Hematopoietic multipotent progenitor cell treated with erythropoietin and hydrocortisone succinate and interleukin-3 and kit ligand, for 4 days (in vitro differentiated cells): ENCODE results near the gene MYH6.
A peak's percentile ranks its signal among the peaks of the same experiment; 100 is the strongest.
"Not testable (repeated sequence)": the region's sequence is repeated elsewhere in the genome, so short reads cannot be mapped to it uniquely, and the experiment has no call there.

Source experiments
- DNase-seq: peaks from one replicate; pipeline ENCODE4 v3.0.0-alpha.2; 2015

Gene MYH6

DNA sequence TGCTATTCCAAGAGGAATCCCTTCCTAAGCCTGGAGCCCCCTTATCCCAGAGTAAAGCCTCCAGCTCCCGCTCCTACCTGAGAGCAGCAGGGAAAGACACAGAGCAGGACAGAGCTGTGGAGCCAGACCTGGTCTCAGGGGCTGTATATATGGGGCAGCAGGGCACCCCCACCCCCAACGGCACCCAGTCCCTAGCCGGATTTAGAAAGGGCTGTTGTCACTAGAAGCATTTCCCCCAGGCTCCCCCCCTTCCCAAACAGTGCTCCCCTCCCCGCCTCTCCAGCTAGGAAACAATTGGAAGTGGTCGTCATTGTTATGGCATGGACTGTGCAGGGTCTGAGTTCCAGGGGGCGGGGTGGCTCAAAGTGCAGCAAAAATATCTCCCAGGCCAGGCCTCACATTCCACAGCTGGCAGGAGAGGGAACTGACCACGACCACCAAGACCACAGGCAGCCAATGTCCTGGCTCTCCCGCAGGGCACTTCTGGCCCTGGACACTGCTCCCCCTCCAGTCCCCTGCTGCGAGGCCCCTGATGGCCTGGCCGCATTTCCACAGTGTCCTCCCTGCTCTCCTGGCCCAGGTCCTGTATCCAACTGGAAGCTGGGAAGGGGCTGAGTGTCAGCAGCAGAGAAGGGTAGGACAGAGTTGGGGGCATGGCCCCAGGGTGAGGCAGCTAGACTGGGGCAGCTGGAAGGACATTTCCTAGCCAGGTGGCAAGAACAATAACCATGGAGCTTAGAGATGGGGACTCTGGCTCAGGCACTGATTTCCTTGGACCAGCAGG is 27.7 kb upstream of the MYH6 start, which contains the start of gene MYH7:
Gene MYH7 (minus strand): TSS at position 118 of the 784 bp plus-strand sequence. CDS start 1,928 bp downstream, outside the sequence.
- no peak for DNase-seq

DNA sequence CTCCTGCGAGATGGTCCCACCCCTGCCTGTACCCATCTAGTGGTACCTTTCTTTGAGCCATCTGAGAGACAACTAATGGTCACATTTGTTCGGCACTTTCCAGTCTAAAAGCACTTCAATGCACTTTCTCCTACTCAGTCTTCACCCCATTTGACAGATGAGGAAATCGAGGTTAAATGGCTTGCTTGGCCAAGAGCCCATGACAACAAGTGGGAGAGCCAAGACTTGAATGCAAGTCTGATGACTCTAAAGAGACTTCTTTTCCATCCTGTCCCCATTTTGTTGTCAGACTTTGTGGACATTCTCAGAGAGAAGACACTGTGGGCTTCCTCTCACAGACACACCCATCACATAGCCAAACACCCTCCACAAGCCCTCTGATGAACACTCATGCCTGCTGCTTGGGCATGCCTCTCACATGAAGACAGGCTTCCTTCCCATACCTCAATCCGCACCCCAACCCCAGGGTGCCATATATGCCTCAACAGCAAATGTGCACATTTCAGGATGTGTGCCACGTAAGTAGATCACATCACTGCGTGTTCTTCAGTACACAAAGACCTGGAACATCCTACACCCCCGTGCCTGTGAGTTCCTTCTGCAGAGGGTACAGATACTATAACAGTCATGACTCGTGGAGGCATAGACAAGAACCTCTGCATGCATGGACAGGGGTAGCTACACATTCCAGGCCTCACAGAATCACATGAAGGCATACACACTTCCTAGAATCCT is 26.6 kb upstream of the MYH6 start:
- no peak for DNase-seq

DNA sequence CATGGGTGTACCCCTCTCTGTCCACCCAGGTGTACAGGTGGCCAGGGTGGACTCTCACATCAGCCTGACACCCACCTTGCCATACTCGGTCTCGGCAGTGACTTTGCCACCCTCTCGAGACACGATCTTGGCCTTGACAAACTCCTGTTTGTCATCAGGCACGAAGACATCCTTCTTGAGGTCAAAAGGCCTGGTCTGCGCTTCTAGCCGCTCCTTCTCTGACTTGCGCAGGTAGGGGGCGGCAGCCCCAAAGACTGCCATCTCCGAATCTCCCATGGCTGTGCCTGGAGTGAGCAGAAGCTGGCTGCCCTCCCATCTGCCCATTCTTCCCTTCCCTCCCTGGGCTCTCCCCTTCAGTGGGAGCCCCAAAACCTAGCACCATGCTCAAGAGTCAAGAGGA is 25.4 kb upstream of the MYH6 start:
- DNase-seq = no peak

DNA sequence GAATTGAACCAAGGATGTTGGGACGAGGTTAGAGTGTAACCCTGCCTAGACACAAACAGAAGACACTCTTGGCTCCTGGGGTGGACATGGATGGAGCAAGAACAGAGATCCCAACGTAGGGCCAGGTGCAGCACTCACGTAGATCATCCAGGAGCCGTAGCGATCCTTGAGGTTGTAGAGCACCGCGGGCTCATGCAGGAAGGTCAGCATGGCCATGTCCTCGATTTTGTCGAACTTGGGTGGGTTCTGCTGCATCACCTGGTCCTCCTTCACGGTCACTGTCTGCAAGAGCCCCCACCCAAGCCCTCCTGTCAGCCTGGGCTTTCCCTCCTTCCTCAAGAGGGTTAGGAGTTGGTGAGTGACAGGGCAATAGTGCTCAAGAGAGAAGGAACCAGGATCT is 24.9 kb upstream of the MYH6 start:
- no peak for DNase-seq

DNA sequence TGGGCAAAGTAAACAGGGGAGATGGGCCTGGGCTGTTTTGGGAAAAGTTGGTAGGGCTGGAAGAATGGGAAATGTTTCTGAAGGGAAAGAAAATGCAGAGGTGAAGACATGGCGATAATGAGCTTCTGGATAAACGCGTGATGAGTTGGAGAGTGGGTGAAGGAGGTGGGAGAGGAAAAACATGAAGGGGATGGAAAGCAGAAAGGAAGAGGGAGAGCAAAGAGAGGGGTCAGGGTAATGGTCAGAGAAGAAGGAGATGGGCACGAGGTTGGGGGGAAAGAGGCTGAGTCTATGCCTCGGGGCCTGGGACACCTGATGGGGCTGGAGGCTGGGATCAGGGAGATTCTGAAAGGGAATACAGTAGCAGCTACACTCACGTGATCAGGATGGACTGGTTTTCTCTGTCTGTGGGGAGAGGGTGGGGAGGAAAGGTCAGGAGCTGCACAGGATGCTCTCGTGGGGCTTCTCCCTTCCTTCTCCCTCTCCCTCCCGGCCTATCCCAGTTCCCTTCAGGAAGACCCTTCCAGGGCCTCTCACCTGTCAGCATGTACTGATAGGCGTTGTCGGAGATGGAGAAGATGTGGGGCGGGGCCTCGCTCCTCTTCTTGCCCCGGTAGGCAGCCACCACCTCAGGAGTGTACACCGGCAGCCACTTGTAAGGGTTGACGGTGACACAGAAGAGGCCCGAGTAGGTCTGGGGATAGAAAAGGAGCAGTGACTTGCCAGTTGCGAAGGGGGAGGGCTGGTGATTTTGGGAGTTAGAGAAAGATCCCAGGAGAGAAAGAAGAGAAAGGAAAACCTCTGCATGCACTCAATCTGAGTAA is 24.2 kb upstream of the MYH6 start:
- no peak for DNase-seq

DNA sequence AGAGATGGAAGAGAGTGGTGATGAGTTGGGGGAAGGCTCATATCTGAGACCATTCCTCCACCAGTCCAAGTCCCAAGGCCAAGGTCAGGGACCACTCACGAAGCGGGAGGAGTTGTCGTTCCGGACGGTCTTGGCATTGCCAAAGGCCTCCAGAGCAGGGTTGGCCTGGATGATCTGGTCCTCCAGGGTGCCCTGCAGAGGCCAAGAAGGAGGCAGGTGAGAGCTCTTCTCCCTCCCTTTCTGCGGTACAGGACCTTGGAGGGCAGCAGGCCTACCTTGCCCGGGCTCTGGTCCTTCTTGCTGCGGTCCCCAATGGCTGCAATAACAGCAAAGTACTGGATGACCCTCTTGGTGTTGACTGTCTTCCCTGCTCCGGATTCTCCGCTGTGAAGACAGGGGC is 23.4 kb upstream of the MYH6 start:
- no peak for DNase-seq

DNA sequence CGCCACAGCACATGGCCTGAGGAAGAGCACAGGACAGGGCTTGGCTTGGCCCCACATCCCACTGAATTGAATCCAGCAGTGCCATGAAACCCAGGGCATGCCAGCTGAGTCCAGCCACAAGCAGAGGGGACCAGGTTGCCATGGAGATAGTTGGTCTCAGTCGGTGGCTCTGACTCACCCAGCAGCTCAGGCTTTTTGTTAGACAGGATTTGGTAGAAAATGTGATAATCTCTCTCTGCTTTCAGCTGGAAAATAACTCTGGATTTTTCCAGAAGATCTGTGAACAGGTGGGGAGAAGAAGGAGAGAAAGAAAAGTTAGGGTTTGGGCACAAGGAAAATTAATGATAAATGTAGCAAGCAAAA is 22.6 kb upstream of the MYH6 start:
- peak; percentile 42 for DNase-seq

DNA sequence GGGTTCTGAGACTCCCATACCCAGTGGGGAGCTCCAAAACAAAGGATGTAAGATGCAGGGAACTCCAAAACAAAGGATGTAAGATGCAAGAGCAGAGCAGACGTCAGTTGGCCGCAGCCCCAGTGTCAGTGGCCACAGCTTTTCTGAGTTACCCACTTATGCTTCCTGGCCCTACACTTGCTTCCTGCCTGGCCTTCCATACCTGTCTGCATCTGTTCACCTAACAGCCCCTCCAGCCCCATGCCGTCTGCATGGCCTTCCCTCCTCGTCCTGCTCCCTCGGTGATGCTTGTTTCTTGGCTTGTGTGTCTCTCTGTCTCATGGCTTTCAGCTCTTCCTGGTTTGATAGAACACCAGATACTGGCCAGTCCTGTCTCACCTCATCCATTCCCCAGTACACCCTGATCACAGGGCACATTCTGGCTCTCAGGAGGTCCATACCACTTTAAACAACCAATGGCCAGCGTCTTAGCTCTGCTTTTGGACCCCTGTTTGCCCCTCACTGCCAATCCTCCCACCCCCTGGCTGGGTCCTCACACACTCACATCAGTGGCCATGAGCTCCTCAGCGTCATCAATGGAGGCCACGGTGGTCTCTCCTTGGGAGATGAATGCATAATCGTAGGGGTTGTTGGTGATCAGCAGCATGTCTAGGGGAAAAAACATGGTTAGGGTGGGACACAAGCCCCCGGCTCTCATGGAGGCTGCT is 22.1 kb upstream of the MYH6 start:
- DNase-seq = no peak

DNA sequence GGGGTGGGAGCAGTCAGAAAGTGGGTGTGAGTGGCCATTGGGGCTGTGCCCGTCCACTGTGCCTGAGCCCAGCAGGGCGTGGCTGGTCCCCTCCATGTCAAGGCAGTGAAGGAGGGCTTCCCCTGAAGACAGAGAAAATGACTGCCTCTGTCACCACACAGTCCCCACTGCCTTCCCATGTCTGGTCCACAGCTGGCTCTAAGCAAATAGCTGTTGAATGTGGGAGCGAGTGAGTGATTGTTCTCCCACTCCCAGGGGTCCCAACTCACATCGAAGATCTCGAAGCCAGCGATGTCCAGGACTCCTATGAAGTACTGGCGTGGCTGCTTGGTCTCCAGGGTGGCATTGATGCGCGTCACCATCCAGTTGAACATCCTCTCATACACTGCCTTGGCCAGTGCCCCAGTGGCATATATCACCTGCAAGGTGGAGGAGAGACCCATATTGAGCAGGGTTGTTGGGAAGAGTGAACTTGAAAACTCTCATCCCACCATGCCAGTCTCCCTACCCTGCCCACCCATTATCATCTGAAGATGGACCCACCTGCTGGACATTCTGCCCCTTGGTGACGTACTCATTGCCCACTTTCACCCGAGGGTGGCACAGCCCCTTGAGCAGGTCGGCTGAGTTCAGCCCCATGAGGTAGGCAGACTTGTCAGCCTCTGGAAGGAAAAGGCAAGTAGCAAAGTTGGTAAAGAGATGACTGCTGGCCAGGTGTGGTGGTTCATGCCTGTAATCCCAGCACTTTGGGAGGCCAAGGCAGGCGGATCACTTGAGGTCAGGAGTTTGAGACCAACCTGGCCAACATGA is 20.8 kb upstream of the MYH6 start:
- DNase-seq = no peak

DNA sequence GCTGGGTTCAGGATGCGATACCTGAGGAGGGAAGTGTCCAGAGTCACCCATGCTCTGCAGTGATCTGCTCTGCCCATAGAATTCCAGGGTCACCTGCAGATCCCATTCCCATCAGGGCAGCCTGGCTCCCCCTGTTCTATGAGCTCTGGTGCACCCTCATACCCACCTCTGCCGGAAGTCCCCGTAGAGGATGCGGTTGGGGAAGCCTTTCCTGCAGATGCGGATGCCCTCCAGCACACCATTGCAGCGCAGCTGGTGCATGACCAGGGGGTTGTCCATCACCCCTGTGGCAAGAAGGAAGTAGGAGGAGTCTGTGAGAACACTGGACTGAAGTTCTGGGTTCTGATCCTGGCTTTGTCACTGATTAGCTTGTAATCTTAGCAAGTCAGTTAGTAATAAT is 17.7 kb upstream of the MYH6 start:
- not testable (repeated sequence) for DNase-seq

DNA sequence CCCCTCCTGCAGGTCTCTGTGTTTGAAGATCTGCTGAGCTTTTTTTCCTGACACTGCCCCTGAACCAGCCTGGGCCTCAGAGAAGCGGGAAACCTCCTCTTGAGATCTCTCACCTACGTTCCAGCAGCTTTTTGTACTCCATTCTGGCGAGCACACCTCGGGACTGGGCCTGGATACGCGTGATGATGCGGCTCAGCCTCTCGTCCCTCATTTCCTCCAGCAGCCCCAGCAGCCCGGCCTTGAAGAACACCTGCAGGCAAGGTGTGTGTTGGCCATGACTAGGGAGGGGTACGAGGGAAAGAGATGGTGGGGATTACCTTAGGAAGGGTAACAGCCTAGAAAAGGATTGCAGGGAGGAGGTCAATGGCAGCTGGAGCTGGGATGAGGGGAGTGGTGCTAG is 17.1 kb upstream of the MYH6 start:
- DNase-seq = no peak

DNA sequence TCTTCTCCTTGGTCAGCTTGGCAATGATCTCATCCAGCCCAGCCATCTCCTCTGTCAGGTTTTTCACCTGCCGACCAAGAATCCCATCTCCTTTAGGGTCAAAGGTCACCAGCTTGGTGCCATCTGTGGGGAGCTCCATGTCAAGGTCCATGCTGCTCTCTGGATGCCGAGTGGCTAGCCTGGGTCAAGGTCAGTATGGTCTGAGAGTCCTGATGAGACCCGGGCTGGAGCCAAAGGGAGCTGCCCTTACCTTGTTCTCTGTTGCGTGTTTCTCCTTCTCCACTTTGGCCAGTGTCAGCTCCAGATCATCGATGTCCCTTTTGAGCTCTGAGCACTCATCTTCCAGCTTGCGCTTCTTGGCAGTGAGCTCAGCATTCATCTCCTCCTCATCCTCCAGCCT is 15.6 kb upstream of the MYH6 start:
- DNase-seq = no peak

DNA sequence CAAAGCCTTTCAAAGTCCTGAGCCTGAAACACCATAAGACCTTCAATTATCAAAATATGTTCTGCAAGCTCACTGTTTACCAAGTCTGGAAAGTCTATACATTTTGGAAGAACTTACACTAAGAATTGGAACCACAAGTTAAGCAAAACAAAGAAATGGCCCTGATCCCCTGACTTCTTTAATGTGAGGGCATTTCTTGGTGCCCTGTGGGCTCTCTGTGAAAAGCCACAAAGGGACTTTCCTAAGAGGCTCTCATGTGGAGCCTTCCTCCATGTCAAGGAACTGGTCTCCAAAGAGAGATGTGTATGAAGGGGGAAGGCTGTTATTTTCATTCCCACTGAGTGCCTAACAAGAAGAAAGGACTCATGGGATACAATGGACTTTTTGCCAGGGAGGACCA is 13.5 kb upstream of the MYH6 start:
- DNase-seq = no peak

DNA sequence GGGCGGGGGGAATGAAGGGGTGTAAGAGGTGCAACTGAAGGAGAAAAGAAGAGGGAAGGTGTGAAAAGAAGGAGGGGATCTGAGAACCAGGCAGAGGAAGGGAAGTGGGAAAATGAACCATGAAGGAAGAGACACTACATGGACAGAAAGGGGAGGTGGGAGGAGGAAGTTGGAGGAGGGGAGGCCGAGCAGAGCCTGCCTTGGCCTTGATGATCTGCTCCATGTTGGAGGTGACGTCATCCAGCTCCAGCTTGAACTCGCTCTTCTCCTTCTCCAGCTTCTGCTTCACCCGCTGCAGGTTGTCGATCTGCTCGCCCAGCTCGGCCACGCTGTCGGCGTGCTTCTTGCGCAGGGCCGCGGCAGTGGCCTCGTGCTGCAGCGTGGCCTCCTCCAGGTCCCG is 11.6 kb upstream of the MYH6 start:
- not testable (repeated sequence) for DNase-seq

DNA sequence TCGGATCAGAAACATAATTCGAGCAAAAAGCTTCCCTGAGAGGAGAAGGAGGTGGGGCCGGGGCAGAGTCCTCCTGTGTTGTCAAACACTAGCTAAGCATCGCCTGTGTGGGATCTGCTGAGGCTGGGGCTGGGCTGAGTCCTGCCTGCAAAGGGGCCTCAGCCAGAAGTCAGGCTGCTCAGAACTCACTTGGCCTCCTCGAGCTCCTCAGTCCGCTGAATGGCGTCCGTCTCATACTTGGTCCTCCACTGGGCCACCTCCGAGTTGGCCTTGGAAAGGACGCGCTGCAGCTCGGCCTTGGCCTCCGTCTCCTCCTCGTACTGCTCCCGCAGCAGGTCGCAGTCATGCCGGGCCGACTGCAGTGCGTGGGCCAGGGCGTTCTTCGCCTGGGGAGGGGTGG is 9.9 kb upstream of the MYH6 start:
- DNase-seq = no peak

DNA sequence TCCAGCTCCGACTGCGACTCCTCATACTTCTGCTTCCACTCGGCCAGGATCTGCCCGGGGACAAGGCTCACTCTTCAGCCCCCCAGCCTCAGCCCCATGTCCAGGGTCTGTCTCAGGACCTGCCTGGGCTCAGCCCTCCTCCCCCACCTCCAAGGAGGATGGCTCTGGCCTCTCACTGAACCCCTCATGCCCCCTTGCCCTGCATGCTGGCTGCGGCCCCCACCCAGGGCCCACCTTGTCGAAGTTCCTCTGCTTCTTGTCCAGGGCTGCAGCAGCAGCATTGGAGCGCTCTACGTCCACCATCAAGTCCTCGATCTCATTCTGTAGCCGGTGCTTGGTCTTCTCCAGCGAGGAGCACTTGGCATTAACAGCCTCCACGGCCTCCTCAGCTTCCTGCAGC is 9.2 kb upstream of the MYH6 start:
- DNase-seq = not testable (repeated sequence)

DNA sequence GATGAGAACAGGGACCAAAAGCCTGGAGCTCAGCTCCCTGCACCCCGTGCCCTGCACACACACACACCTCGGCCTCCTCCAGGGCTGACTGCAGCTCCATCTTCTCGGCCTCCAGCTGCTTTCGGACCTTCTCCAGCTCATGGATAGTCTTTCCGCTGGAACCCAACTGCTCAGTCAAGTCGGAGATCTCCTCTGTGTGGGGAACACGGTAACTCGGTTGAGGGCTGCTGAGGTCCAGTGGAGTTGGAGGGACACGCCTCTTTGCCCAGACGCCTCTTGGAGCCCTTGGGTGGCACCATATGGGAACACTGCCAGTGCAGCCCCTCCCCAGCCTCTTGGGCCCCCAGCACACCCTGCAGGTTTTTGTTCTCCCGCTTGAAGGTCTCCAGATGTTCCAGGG is 8.7 kb upstream of the MYH6 start:
- DNase-seq = no peak

DNA sequence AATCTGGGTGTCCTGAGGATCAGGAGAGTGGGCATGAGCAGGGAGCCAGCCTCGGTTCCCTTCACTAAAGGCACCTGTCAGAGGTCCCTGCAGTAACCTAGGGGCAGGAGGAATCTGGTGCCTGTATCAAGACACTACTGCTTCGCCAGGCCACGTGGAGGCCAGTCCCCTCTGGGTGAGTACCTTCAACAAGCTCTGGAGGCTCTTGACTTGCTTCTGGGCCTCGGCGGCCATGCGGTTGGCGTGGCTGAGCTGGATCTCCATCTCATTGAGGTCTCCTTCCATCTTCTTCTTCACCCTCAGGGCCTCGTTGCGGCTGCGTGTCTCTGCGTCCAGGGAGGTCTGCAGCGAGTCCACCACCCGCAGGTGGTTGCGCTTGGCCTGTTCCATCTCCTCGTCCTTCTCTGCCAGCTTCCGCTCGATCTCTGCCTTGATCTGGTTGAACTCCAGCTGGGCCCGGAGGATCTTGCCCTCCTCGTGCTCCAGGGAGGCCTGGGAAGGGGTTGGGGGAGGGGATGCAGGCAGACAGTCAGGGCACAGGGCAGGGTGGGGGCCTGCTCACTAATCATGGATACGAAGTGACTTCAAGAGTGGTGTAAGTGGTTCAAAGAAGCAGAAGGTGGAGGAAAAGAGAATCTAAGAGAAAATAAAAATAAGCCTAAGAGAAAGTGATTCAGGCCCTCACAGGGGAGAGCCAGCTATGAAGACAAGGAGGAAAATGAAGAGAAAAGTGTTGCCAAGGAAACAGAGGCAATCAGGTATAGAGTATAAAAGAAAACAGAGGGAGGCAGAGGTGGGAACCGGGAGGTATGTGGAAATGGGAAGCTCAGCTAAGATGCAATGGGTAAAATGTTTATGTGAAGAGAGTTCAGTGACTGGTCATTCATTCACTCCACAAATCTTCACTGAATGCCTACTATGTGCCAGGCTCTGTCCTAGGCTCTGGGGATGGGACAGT is 8.0 kb upstream of the MYH6 start:
- DNase-seq = no peak

DNA sequence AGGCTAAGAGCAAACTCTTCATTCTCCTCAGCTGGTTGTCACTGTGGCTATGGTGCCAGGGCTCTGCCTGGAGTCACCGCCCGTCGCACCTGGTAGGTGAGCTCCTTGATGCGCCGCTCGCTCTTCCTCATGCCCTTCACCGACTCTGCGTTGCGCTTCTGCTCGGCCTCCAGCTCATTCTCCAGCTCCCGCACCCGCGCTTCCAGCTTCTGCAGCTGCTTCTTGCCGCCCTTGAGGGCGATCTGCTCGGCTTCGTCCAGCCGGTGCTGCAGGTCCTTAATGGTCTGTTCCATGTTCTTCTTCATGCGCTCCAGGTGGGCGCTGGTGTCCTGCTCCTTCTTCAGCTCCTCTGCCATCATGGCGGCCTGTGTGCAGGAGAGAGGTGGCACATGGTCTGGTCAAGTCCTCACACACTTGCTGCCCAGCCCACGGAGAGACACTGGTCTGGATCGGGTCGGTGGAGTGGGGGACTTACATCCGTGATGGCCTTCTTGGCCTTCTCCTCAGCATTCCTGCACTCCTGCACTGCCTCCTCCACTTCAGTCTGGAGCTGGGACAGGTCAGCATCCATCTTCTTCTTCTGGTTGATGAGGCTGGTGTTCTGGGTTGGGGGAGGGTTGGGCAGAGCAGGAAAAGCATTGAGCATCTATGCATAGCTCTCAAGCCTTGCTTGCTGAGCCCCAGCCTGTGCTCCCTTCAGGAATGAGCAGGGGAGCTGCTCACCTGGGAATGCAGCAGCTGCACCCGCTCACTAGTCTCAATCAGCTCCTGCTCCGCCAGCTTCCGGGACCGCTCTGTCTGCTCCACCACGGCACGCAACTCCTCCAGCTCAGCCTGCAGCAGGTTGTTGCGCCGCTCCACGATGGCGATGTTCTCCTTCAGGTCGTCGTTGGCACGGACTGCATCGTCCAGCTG is 7.1 kb upstream of the MYH6 start:
- DNase-seq = no peak

DNA sequence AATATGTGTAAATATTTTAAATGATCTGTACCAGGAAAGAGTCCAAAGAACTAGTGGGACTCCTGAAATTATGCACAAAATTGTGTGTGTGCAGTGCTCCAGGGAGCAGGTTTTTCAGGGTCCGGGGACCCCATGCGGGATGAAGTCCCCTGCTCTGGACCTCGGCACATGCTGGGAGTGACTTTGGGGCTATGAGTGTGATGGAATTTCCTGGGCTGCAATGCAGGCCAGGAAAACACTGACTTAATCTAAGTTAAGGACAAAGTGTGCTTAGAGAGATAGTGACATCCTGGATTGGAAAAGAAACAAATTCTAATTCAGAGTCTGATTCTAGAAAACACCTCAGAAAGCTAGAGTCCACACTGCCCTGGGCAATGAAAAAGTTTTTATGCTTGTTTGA is 6.2 kb upstream of the MYH6 start:
- DNase-seq = no peak
